GM13976 (cell line): ENCODE results near the gene OLR1.

ENCODE experiments used
- DNase-seq: peaks from one replicate; pipeline ENCODE4 v3.0.0; 2012; ENCODE audit warnings: low spot score
- in situ Hi-C: fragments of 300-500 bp; cut with MboI; formaldehyde crosslinking; loops from one replicate; pipeline ENCODE4 v1.12.0; 2022; ENCODE audit warnings: low sequenced_read_pairs, mixed read lengths, inconsistent platforms; ENCODE audit not compliant: unreplicated experiment
- TF ChIP-seq, protein P1 (sequence below): IDR thresholded peaks from 2 replicates; pipeline ENCODE4 v1.5.1; 2012; ENCODE audit warnings: borderline replicate concordance, mild to moderate bottlenecking; ENCODE audit not compliant: insufficient read depth; ENCODE audit errors: extremely low read depth, missing control alignments, control extremely low read depth

OLR1 gene

DNA sequence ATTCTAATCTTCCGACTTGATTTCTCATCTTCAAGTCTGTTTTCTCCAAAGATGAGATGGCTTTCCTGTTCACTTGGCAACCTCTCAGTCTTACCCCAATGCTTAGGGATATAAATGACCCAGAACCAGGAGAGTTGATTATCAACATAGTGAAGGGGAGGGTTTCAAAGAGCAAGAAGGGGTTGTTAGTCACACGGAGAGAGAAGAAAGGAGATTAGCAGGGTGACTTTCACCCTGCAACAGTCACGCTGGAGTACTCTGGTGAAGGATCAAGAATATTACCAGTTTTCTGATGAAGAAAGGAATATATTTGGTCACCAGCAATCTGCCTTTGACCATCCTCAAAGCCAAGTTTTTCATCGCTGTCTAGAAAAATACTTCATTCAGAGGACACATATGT lies 6.9 kb upstream of the OLR1 start, which contains the start of gene TMEM52B:
Gene TMEM52B, plus strand, starts transcription at position 212 of the 400 bp plus-strand sequence. CDS start 543 bp downstream, outside the sequence.
- in situ Hi-C loops: no loop called here
- TF ChIP-seq, protein P1, sequence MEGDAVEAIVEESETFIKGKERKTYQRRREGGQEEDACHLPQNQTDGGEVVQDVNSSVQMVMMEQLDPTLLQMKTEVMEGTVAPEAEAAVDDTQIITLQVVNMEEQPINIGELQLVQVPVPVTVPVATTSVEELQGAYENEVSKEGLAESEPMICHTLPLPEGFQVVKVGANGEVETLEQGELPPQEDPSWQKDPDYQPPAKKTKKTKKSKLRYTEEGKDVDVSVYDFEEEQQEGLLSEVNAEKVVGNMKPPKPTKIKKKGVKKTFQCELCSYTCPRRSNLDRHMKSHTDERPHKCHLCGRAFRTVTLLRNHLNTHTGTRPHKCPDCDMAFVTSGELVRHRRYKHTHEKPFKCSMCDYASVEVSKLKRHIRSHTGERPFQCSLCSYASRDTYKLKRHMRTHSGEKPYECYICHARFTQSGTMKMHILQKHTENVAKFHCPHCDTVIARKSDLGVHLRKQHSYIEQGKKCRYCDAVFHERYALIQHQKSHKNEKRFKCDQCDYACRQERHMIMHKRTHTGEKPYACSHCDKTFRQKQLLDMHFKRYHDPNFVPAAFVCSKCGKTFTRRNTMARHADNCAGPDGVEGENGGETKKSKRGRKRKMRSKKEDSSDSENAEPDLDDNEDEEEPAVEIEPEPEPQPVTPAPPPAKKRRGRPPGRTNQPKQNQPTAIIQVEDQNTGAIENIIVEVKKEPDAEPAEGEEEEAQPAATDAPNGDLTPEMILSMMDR: no peak
- no peak for DNase-seq

DNA sequence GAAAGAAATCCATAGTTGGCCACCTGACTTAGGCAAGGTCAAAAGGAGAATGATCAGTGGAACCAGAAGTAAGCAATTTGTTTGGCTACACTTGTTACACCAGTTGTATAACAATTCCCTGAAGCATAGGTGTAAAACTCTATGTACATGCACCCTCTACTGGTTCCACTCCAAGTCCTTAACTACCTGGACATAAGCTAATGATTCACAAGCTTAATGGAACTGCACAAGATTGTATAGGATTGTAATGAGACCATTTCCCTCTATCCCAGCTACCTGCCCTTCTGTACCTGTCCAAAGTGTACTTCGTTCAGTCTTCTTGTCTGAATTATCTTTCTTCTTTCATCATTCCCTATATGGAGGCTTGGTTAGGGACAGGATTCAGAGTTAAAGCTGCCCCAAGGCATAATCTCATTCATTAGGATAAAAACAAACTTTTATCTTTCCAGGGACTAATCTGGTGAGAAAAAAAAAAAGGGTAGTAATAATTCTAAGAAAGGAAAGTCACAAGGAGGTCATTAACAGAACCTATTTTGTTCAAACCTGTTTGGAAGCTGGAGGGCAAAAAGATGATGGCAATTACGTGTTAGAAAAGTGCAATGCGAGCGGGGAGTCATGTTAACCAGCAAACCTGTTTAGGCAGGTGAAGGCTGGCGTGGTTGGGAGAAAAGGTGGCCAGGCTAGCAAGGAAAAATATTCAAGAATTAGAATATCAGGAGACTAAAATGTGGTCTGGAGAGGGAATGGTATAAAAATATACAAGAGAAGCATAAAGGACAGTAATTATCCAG lies 4.1 kb upstream of the OLR1 start:
- in situ Hi-C loops: no loop called here
- no peak for DNase-seq
- TF ChIP-seq, protein P1: no peak

DNA sequence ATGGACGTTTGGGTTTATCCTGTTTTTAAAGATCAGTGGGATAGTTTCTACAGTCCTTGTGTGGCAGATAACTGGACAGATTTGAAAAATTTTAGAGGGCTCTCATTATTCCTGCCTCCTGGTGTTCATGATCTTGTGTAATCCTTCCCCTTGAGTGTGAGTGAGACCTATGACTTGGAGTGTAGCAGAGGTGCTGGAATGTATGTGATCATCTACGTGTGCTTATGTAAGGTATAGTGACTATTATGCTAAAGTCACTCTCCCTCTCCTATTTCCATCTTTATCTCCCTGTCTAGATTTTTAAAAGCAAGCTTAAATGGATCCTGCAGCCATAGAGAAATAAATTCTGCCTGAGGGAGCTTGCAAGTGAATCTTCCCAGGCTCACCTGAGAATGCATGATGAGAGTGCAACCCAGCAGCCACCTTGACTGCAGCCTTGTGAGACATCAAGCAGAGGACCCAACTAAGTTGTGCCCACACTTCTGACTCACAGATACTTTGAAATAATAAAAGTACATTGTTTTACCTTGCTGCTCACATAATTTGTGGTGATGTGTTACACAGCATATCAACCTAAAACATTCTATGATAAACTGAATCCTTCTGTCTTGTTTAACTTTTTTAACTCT lies 3.2 kb upstream of the OLR1 start:
- no peak for DNase-seq
- TF ChIP-seq, protein P1: no peak
- in situ Hi-C loops: no loop called here

DNA sequence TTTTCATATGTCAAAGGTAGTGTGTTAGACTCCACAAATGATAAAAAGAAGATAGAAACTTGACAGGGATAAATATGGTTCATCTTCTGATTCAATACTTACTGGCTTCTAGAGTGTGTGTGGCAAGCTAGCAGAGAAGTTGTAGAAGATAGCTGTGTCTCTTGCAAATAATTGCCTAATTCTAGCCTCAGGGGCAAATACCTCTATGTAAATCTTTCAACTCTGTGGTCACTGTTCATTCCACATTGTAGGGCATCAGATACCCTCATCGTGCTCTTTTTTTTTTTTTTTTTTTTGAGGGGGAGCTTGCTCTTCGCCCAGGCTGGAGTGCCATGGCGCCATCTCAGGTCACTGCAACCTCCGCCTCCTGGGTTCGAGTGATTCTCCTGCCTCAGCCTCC lies 1.7 kb downstream of the OLR1 start:
- in situ Hi-C loops: no loop called here
- DNase-seq: no peak
- TF ChIP-seq, protein P1: no peak

DNA sequence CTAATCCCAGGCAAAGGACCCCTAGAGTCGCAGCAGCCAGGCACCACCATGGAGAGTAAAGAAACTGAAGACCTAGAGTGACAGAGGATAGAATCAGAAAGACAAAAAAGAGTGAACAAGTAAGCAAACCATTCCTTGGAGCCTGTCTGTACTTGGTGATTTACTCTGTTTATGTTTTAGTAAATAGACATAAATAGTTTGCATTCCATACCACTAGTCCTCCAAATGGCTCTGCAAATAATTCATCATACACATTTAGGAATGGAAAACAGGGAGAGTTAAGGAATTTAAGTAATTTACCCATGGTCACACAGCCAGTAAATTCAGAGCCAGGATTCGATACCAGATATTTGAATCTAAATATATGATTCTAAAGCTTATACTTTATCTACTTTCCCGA lies 2.8 kb downstream of the OLR1 start:
- no peak for DNase-seq
- TF ChIP-seq, protein P1: no peak
- in situ Hi-C loops: no loop called here

DNA sequence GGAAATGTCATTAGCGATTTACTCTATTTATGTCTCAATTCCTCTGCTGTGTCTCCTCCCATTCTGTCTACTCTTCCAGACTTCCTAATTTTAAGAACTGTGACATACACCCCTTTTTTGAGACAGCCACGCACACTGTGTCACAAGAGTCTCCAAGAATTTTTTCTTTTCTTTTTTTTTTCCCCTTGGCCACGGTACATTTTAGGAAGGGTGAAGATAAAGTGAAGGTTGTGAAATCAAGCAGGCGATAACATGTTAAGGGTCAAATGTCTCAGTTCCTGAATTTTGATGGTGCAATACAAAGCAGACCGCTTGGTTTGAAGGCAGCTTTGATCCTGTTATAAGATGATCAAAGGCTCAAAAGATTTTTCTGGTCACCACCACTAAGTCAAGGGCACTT lies 4.3 kb downstream of the OLR1 start:
- TF ChIP-seq, protein P1: no peak
- in situ Hi-C loops: no loop called here
- DNase-seq: no peak
